GM19043 (cell line): ENCODE results near the gene COPS4.
"Not testable (repeated sequence)": the region's sequence is repeated elsewhere in the genome, so short reads cannot be mapped to it uniquely, and the experiment has no call there.

ENCODE experiments used
- ATAC-seq: cut with Tn5 transposase; IDR thresholded peaks from one replicate; pipeline ENCODE4 v1.9.1; 2021; ENCODE audit warnings: low read depth; ENCODE audit not compliant: unreplicated experiment

COPS4 gene

GRCh38 chr4:83022724-83023450 lies 12.1 kb upstream of the COPS4 start:
- ATAC-seq = no peak

GRCh38 chr4:83023599-83023998 lies 11.4 kb upstream of the COPS4 start:
- not testable (repeated sequence) for ATAC-seq

GRCh38 chr4:83024233-83024632 lies 10.8 kb upstream of the COPS4 start:
- ATAC-seq = no peak

- no peak for ATAC-seq
Measured at GRCh38 chr4:83025563-83025962, 9.4 kb upstream of the COPS4 start.

GRCh38 chr4:83028976-83029375 lies 6.0 kb upstream of the COPS4 start:
- no peak for ATAC-seq

GRCh38 chr4:83029688-83030087 lies 5.3 kb upstream of the COPS4 start:
- no peak for ATAC-seq

- no peak for ATAC-seq
Measured at GRCh38 chr4:83036991-83037665, 2.1 kb downstream of the COPS4 start.

- no peak for ATAC-seq
Measured at GRCh38 chr4:83040269-83040668, 5.3 kb downstream of the COPS4 start.

- not testable (repeated sequence) for ATAC-seq
Measured at GRCh38 chr4:83043157-83043556, 8.2 kb downstream of the COPS4 start.

- ATAC-seq = no peak
Measured at GRCh38 chr4:83043801-83044407, 8.9 kb downstream of the COPS4 start.

- ATAC-seq = no peak
Measured at GRCh38 chr4:83046693-83047473, 11.9 kb downstream of the COPS4 start.

GRCh38 chr4:83048781-83049180 lies 13.8 kb downstream of the COPS4 start:
- not testable (repeated sequence) for ATAC-seq

- ATAC-seq = no peak
Measured at GRCh38 chr4:83054928-83055327, 19.9 kb downstream of the COPS4 start.

- no peak for ATAC-seq
Measured at GRCh38 chr4:83062739-83063138, 27.8 kb downstream of the COPS4 start.

- no peak for ATAC-seq
Measured at GRCh38 chr4:83065266-83065665, 30.3 kb downstream of the COPS4 start.

- no peak for ATAC-seq
Measured at GRCh38 chr4:83067058-83067639, 32.2 kb downstream of the COPS4 start.

- ATAC-seq = no peak
Measured at GRCh38 chr4:83071116-83071515, 36.1 kb downstream of the COPS4 start.

- peak; percentile 79 for ATAC-seq
Measured at GRCh38 chr4:83074086-83074704, 39.2 kb downstream of the COPS4 start.

- ATAC-seq = peak; percentile 41
Measured at GRCh38 chr4:83074783-83075182, 39.8 kb downstream of the COPS4 start.
